Endothelial cell of umbilical vein (primary cell): ENCODE data around the gene C1orf159.

Experiments used
- POLR2A ChIP-seq: IDR thresholded peaks from 2 replicates; pipeline ENCODE4 v1.6.1; 2012; ENCODE audit warnings: low read depth, mild to moderate bottlenecking, control low read depth, low read length
- TF ChIP-seq, protein P1 (sequence below), 2 donors: IDR thresholded peaks; 1 replicate in 1 of 2; 2 replicates in 1 of 2; pipeline ENCODE4 v1.5.1; 2011; ENCODE audit warnings: low read length in 2 of 2, mild to moderate bottlenecking in 2 of 2, moderate library complexity in 2 of 2, control low read depth in 1 of 2, inconsistent platforms in 1 of 2, low read depth in 1 of 2; ENCODE audit not compliant: insufficient read depth in 1 of 2; ENCODE audit errors: extremely low read depth in 1 of 2

DNA sequence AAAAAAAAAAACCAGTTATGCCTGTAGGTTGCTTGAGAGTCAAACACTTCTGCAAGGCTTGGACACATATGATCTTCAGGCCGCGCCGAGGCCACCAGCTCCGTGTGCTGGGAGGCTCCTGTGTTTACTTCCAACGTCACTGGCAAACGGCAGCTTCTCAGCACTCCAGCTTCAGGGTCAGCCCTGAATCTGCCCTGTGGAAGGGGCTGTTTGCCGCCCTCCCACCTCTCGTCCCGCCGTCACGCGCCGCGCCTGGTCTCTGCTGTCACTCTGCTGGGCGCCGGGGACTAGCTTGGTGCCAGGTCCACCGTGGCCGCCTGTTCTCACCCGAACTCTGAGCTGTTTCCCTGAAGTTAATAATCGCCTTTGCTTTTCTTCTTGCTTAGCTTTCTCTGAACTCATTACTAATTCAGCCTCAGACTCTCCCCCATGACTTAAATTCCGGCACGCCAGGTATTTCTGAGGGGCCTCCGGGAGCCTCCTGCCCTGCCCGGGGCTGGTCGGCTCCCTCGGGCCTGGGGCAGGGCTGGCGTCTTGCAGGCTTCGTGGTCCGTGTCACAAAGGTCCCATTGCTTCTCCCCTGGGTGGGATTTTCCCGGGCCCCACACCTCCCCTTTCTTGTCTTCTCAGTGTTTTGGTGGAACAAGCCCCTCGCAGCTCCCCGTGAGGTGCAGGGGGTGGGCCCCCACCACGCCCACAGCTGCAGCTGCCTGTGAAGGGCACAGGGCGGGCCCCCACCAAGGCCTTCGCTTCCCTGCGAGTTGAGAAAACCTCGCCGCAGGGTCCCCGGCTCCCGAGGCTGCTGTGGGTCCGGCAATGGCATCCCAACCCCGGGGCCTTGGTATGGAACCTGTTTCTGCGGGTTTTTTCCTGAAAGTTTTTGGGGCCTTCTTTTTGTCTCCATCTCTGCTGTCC, 14.6 kb upstream of the C1orf159 start:
- TF ChIP-seq, protein P1, sequence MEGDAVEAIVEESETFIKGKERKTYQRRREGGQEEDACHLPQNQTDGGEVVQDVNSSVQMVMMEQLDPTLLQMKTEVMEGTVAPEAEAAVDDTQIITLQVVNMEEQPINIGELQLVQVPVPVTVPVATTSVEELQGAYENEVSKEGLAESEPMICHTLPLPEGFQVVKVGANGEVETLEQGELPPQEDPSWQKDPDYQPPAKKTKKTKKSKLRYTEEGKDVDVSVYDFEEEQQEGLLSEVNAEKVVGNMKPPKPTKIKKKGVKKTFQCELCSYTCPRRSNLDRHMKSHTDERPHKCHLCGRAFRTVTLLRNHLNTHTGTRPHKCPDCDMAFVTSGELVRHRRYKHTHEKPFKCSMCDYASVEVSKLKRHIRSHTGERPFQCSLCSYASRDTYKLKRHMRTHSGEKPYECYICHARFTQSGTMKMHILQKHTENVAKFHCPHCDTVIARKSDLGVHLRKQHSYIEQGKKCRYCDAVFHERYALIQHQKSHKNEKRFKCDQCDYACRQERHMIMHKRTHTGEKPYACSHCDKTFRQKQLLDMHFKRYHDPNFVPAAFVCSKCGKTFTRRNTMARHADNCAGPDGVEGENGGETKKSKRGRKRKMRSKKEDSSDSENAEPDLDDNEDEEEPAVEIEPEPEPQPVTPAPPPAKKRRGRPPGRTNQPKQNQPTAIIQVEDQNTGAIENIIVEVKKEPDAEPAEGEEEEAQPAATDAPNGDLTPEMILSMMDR (IDR thresholded peaks at IDR 0.05; ENCODE audit: extremely low read depth in 1 of 2, insufficient read depth in 1 of 2, low read depth in 1 of 2, low read length in 2 of 2): no peak
- TF ChIP-seq POLR2A: no peak
